HK-2 (cell line): ENCODE data around the gene CEBPZ.
A peak's percentile ranks its signal among the peaks of the same experiment; 100 is the strongest.

ENCODE experiments used
- DNase-seq: peaks from one replicate; pipeline ENCODE4 v3.0.0-alpha.2; 2018; ENCODE audit not compliant: unreplicated experiment

The CEBPZ gene

DNA sequence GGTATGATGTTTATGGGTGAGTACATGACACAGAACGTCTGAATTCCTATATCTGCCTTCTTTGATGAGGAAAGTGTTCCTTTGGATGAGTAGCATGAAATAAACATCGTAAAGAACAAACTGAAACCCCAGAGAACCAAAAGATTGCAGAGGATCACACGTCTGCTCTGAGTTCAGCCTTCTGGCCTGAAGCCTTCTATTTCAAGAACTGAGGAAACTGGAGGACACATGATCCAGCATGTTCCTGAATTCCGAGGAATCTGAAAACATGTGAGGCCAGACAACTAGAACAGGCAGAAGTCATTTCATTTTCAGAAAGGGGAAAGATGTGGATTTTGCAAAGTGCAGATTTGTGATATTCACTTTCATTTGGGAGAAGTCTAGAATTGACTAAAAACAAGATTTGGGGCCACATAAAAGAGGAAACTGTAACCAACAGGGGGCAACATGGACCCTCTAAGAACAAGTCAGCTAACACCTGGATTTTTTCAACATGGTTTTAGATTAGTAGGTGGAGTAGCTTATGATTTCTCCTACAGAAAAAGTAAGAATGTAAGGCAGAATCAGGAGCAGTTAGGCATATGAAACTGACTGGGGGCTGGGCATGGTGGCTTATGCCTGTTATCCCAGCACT is 51.3 kb downstream of the CEBPZ start:
- no peak for DNase-seq

GRCh38 chr2:37173741-37174140 is 57.7 kb downstream of the CEBPZ start:
- DNase-seq = no peak

DNA sequence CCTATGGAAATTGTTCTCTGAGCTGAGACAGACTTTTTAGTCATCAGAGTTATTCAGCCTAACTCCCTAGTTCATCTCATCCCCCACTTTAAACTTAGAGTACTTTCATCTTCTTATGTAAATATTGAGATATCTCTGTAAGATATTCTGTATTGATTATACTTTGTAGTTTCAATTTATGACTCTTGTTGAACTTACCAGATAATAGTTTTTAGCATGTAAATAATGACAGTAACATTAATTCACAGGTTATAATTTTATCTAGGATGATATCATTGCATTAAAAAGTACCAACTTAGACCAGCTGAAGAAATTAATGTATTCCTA is 59.8 kb downstream of the CEBPZ start:
- no peak for DNase-seq

DNA sequence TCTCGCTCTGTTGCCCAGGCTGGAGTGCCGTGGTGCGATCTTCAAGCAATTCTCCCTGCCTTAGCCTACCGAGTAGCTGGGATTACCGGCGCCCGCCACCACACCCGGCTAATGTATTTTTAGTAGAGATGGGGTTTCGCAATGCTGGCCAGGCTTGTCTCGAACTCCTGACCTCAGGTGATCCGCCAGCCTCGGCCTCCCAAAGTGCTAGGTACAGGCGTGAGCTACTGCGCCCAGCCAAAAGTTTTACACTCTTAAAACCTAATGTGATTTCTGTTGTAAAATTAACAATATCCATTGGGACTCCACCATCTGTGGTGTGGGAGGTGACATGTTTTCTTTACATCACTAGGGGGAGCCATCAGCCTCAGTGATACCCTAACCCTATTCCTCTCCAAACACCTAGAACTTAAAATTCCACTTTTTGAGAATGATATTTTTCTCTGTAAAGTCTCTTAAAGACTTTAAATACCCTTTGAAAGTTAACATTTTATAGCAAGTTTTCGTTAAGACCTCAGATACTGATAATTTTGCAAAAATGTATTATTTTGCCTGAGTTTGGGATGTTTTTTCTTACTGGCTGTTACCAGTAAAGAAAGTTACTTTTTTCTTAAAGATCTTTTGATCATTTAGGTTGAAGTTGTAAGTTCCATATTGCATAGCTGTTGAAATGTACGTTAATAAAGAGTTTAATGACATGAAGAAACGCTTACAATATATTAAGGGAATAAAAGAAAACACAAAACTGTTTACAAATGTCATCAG is 63.0 kb downstream of the CEBPZ start:
- no peak for DNase-seq

- DNase-seq = no peak
Measured at GRCh38 chr2:37167636-37168180, 63.7 kb downstream of the CEBPZ start.

- DNase-seq = no peak
Measured at GRCh38 chr2:37164757-37165156, 66.6 kb downstream of the CEBPZ start.

GRCh38 chr2:37156857-37157714 is 74.3 kb downstream of the CEBPZ start, which contains the start of gene EIF2AK2:
Gene EIF2AK2 (minus strand): TSS chr2:37156980. CDS start chr2:37147806, 9,174 bp downstream.
- DNase-seq = peak; percentile 87

- peak; percentile 42 for DNase-seq
Measured at GRCh38 chr2:37156071-37156856, 75.1 kb downstream of the CEBPZ start.

DNA sequence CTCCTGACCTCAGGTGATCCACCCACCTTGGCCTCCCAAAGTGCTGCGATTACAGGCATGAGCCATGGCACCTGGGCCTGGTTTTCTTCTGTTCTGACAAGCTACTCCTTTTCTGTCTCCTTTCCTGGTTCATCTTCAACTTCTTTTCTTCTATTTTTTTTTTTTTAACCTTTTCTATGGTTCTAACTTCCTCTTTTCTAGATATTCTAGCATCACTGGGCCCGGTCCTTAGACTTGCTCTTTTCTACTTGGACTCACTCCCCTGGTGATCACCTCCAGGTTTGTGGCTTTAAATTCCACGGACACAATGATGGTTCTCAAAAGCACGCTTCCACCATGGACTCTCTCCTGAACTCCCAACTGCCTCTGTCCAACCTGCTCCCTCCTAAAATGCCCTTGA is 76.6 kb downstream of the CEBPZ start:
- DNase-seq = no peak

GRCh38 chr2:37153224-37153623 is 78.2 kb downstream of the CEBPZ start:
- DNase-seq = no peak
